Hepatocyte (in vitro differentiated cells): Measurements from ENCODE around the gene NRG2. TPM values are rescaled to one million over a fixed set of nuclear protein-coding genes. Genes with fewer than 3 reads are reported as not detected.

Source experiments
- DNase-seq: peaks from one replicate; pipeline ENCODE4 v3.0.0-alpha.2; 2016; ENCODE audit warnings: low spot score
- H2AFZ ChIP-seq: fragments of 200-600 bp; sonication (generic); 2 replicates; pipeline ENCODE4 v1.6.0; 2016; ENCODE audit warnings: antibody characterized with exemption, mild to moderate bottlenecking
- H3K27ac ChIP-seq: fragments of 200-600 bp; sonication (generic); 2 replicates; pipeline ENCODE4 v1.5.1; 2016; ENCODE audit warnings: mild to moderate bottlenecking
- H3K27me3 ChIP-seq: fragments of 200-600 bp; sonication (generic); 2 replicates; pipeline ENCODE4 v1.6.1; 2016
- H3K36me3 ChIP-seq: fragments of 200-600 bp; sonication (generic); replicated peaks from 2 replicates; pipeline ENCODE4 v1.5.1; 2016; ENCODE audit warnings: low read depth; ENCODE audit not compliant: insufficient read depth
- H3K4me1 ChIP-seq: fragments of 200-600 bp; sonication (generic); 2 replicates; pipeline ENCODE4 v1.5.1; 2016; ENCODE audit warnings: mild to moderate bottlenecking, moderate library complexity; ENCODE audit not compliant: insufficient read depth
- H3K4me2 ChIP-seq: fragments of 200-600 bp; sonication (generic); 2 replicates; pipeline ENCODE4 v1.6.0; 2016
- H3K4me3 ChIP-seq: fragments of 200-600 bp; sonication (generic); 2 replicates; pipeline ENCODE4 v1.5.1; 2016; ENCODE audit warnings: mild to moderate bottlenecking
- H3K79me2 ChIP-seq: fragments of 200-600 bp; sonication (generic); 2 replicates; pipeline ENCODE4 v1.6.0; 2017; ENCODE audit warnings: mild to moderate bottlenecking
- H3K9me2 ChIP-seq: fragments of 200-600 bp; sonication (generic); replicated peaks from 2 replicates; pipeline ENCODE4 v1.6.0; 2017; ENCODE audit warnings: mild to moderate bottlenecking; ENCODE audit not compliant: insufficient read depth
- H3K9me3 ChIP-seq: fragments of 200-600 bp; sonication (generic); 2 replicates; pipeline ENCODE4 v1.5.1; 2016; ENCODE audit warnings: low read depth, mild to moderate bottlenecking
- H4K20me1 ChIP-seq: fragments of 200-600 bp; sonication (generic); 2 replicates; pipeline ENCODE4 v1.6.0; 2016; ENCODE audit warnings: mild to moderate bottlenecking; ENCODE audit not compliant: insufficient read depth, poor library complexity, severe bottlenecking
- CTCF ChIP-seq: fragments of 200-600 bp; sonication (generic); IDR thresholded peaks from 2 replicates; pipeline ENCODE4 v1.5.1; 2016; ENCODE audit warnings: antibody characterized with exemption, mild to moderate bottlenecking; ENCODE audit not compliant: poor library complexity
- EZH2 ChIP-seq: fragments of 200-600 bp; sonication (generic); IDR thresholded peaks from 2 replicates; pipeline ENCODE4 v1.6.1; 2016; ENCODE audit warnings: antibody characterized with exemption, mild to moderate bottlenecking, borderline replicate concordance
- EZH2phosphoT487 ChIP-seq: fragments of 200-600 bp; sonication (generic); IDR thresholded peaks from one replicate; pipeline ENCODE4 v1.6.1; 2018; ENCODE audit warnings: antibody characterized with exemption, mild to moderate bottlenecking, low read depth, moderate library complexity; ENCODE audit not compliant: unreplicated experiment, severe bottlenecking
- WGBS: methylation state at CpG from one replicate; pipeline ENCODE4 v1.1.6; 2016; ENCODE audit warnings: low lambda C conversion rate; ENCODE audit errors: missing lambda C conversion rate; 5-methylcytosine and 5-hydroxymethylcytosine counted together
- polyA plus RNA-seq: library from polyadenylated mRNA; unstranded; fragments of >200 nt; fragmentation: Nextera tagmentation; extraction: Ambion mirVana; gene quantifications from 2 replicates; pipeline ENCODE4 v1.2.1, GENCODE V29; 2016
- total RNA-seq: library from RNA; depleted of rRNA; stranded (reverse); fragments of >200 nt; gene quantifications from 2 replicates; pipeline ENCODE4 v1.2.3, GENCODE V29; 2014

NRG2 gene
- total and polyA plus RNA-seq, 2 experiments from 2014 or later: 1.4 to 1.5 TPM

GRCh38 chr5:139875957-139876356 is 167.1 kb downstream of the NRG2 start:
- H3K27ac ChIP-seq: no peak overlapping the region
- no peak overlapping the region for H3K4me3 ChIP-seq
- no peaks in the 10 kb centered on the region for H4K20me1 ChIP-seq
- H3K79me2 ChIP-seq: no peaks in the 10 kb centered on the region
- no peaks in the 10 kb centered on the region for H3K9me2 ChIP-seq
- H3K36me3 ChIP-seq: no peaks in the 10 kb centered on the region
- H3K4me1 ChIP-seq: peaks cover 14% of the 10 kb centered on the region
- DNase-seq: no peak
- no peak overlapping the region for H2AFZ ChIP-seq
- H3K4me2 ChIP-seq: no peak overlapping the region
- peaks cover 3% of the 10 kb centered on the region for H3K27me3 ChIP-seq
- H3K9me3 ChIP-seq: no peaks in the 10 kb centered on the region
- no peak for TF ChIP-seq CTCF
- no peak for TF ChIP-seq EZH2phosphoT487
- TF ChIP-seq EZH2: no peak
- 73% methylated on average over 2 of the region's 2 CpGs for WGBS

GRCh38 chr5:139872851-139873794 is 170.0 kb downstream of the NRG2 start:
- Histone ChIP-seq H3K4me3 (no peak overlapping the region), H2AFZ (no peak overlapping the region), H3K4me1 (no peaks in the 10 kb centered on the region), H3K27ac (no peak overlapping the region), H3K27me3 (peaks cover 3% of the 10 kb centered on the region), H3K79me2 (no peaks in the 10 kb centered on the region), H3K9me2 (no peaks in the 10 kb centered on the region), H4K20me1 (no peaks in the 10 kb centered on the region), H3K4me2 (no peak overlapping the region), H3K36me3 (no peaks in the 10 kb centered on the region), H3K9me3 (no peaks in the 10 kb centered on the region)
- no peak for TF ChIP-seq EZH2phosphoT487
- no peak for TF ChIP-seq EZH2
- TF ChIP-seq CTCF: no peak
- no peak for DNase-seq
- WGBS: 63% methylated on average over 16 of the region's 16 CpGs

GRCh38 chr5:139872052-139872766 is 170.9 kb downstream of the NRG2 start:
- no peak overlapping the region for H3K27ac ChIP-seq
- H3K9me3 ChIP-seq: no peaks in the 10 kb centered on the region
- H2AFZ ChIP-seq: no peak overlapping the region
- H3K36me3 ChIP-seq: no peaks in the 10 kb centered on the region
- no peaks in the 10 kb centered on the region for H3K4me1 ChIP-seq
- no peak overlapping the region for H3K4me3 ChIP-seq
- peaks cover 3% of the 10 kb centered on the region for H3K27me3 ChIP-seq
- no peaks in the 10 kb centered on the region for H3K79me2 ChIP-seq
- TF ChIP-seq CTCF: peak; percentile 19
- no peak for TF ChIP-seq EZH2
- H3K9me2 ChIP-seq: no peaks in the 10 kb centered on the region
- H4K20me1 ChIP-seq: no peaks in the 10 kb centered on the region
- 79% methylated on average over 9 of the region's 9 CpGs for WGBS
- DNase-seq: no peak
- H3K4me2 ChIP-seq: no peak overlapping the region
